Measurements from ENCODE around the gene ELMO1.

DNA sequence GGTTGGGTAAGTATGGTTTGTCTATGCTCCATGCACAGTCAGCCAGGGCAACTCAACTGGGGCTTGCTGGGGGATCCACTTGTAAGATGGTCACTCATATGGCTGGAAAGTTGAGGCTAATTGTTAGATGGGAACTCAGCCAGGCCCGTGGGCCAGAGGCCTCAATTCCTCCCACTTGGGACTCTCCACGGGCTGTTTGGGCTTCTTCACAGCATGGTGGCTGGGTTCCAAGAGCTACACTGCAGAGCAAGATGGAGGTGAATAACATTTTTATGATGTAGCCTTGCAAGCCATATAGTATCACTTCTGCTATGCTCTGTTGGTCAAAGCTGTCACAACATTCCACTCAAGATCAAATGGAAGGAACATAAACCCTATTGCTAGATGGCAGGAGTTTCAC is 39.2 kb downstream of the ELMO1 start:
- TF ChIP-seq, protein P1, sequence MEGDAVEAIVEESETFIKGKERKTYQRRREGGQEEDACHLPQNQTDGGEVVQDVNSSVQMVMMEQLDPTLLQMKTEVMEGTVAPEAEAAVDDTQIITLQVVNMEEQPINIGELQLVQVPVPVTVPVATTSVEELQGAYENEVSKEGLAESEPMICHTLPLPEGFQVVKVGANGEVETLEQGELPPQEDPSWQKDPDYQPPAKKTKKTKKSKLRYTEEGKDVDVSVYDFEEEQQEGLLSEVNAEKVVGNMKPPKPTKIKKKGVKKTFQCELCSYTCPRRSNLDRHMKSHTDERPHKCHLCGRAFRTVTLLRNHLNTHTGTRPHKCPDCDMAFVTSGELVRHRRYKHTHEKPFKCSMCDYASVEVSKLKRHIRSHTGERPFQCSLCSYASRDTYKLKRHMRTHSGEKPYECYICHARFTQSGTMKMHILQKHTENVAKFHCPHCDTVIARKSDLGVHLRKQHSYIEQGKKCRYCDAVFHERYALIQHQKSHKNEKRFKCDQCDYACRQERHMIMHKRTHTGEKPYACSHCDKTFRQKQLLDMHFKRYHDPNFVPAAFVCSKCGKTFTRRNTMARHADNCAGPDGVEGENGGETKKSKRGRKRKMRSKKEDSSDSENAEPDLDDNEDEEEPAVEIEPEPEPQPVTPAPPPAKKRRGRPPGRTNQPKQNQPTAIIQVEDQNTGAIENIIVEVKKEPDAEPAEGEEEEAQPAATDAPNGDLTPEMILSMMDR (IDR thresholded peaks at IDR 0.05 in 2 of 3, conservative IDR thresholded peaks at IDR 0.05 in 1 of 3; ENCODE audit: control insufficient read depth in 2 of 3, extremely low read depth in 1 of 3, insufficient read depth in 1 of 3, low read depth in 3 of 3, low read length in 3 of 3), result no peak
- TF ChIP-seq FOS (IDR thresholded peaks at IDR 0.05; ENCODE audit: borderline replicate concordance, extremely low read depth, insufficient read length) (no peak), RFX5 (IDR thresholded peaks at IDR 0.05; ENCODE audit: low read depth, low read length) (no peak)

Data from GM12878 (cell line).